M059J (cell line): ENCODE data around the gene DMBX1. TPM values are rescaled to one million over a fixed set of nuclear protein-coding genes. Genes with fewer than 3 reads are reported as not detected.

ENCODE experiments used
- DNase-seq: peaks from one replicate; pipeline ENCODE4 v3.0.0-alpha.2; 2012; ENCODE audit warnings: low read depth
- total RNA-seq: library from RNA; depleted of rRNA; stranded (reverse); fragments of >200 nt; shearing (Covaris generic); gene quantifications from 2 replicates; pipeline ENCODE4 v1.2.3, GENCODE V29; 2014

Gene DMBX1
- total RNA-seq, 1 experiment from 2014 or later: not detected

GRCh38 chr1:46525253-46525983 is 35.8 kb downstream of the DMBX1 start:
- no peak for DNase-seq

- no peak for DNase-seq
These were observed 36.5 kb downstream of the DMBX1 start for GRCh38 chr1:46526013-46526690.

- DNase-seq: no peak
These were observed 37.2 kb downstream of the DMBX1 start for GRCh38 chr1:46526691-46527291.

- DNase-seq: peak; percentile 75
These were observed 38.0 kb downstream of the DMBX1 start for GRCh38 chr1:46527474-46528296.

GRCh38 chr1:46528297-46528955 is 38.8 kb downstream of the DMBX1 start:
- DNase-seq: no peak

- DNase-seq: peak; percentile 40
These were observed 39.5 kb downstream of the DMBX1 start for GRCh38 chr1:46529031-46529630.

- no peak for DNase-seq
These were observed 40.7 kb downstream of the DMBX1 start for GRCh38 chr1:46530311-46530710.

GRCh38 chr1:46530791-46531409 is 41.3 kb downstream of the DMBX1 start:
- DNase-seq: no peak

- DNase-seq: no peak
These were observed 42.5 kb downstream of the DMBX1 start for GRCh38 chr1:46532095-46532494.

- peak; percentile 56 for DNase-seq
These were observed 43.0 kb downstream of the DMBX1 start for GRCh38 chr1:46532498-46533178.

GRCh38 chr1:46533179-46533864 is 43.7 kb downstream of the DMBX1 start:
- DNase-seq: peak; percentile 42

GRCh38 chr1:46535063-46535462 is 45.4 kb downstream of the DMBX1 start:
- DNase-seq: peak; percentile 53

GRCh38 chr1:46536527-46536926 is 46.9 kb downstream of the DMBX1 start:
- DNase-seq: no peak

GRCh38 chr1:46537651-46538050 is 48.0 kb downstream of the DMBX1 start:
- no peak for DNase-seq

GRCh38 chr1:46538147-46538546 is 48.5 kb downstream of the DMBX1 start:
- DNase-seq: no peak
